Activated CD8-positive, alpha-beta memory T cell treated with anti-CD3 and anti-CD28 coated beads, Interleukin-2, amount 50 U/mL, for 4 hours (primary cell): Measurements from ENCODE around the gene SLC22A16.
"Not testable (repeated sequence)": the region's sequence is repeated elsewhere in the genome, so short reads cannot be mapped to it uniquely, and the experiment has no call there.

Experiments
- DNase-seq: peaks from one replicate; pipeline ENCODE4 v3.0.0-alpha.2; 2020

Gene SLC22A16

DNA sequence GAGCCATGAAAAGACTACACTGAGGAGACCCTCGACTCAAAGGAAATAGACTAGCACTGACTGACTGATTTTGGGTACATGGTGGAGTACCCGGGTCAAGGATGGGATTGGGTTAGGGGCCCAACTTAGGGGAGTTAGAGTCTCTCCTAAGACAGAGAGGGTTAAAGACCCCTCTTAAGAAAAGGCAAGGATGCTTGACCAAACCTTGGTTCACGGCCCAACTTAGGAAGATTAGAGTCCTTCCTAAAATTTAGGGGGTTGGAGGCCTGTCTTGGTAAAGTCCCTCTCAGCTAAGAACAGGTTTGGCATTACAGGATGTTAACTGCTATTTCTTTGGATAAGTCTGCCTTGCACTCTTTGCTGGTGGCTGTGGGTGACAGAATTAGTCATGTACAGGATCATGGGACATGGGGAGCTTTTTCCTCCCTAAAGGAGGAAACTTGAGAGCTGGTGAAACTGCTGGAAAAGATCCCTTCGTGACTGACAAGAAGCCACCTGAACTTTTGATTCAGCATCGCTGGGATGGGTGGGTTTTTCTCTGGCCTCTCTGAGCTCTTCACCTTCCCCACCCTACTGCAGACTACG lies 12.3 kb upstream of the SLC22A16 start:
- no peak for DNase-seq

DNA sequence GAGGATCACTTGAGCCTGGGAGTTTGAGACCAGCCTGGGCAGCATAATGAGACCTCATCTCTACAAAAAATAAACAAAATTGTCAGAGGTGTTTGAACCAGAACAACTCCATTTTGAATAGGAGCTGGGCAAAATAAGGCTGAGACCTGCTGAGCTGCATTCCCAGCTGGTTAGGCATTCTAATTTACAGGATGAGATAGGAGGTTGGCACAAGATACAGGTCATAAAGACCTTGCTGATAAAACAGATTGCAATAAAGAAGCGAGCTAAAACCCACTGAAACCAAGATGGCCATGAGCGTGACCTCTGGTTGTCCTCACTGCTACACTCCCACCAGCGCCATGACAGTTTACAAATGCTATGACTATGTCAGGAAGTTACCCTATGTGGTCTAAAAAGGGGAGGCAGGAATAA lies 11.6 kb upstream of the SLC22A16 start:
- not testable (repeated sequence) for DNase-seq

DNA sequence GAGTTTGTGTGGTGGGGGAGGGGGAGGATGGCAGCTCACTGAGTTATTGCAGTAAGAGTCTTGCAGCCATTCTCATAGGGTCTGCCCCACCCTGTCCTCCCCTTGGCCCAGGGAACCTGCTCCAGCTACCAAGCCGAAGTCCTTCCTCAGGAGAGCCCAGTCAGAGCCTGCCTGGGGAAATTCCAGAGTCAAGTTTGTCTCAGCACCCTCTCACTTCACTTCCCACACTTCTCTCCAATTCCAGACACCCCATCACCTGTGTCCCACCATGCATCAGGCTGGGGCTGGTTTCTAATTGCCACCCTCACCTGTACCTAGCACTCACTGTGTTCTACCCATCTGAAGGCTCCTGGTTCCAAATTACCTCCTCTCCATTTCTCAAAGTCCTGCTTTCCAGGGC lies 10.3 kb upstream of the SLC22A16 start:
- DNase-seq = no peak

DNA sequence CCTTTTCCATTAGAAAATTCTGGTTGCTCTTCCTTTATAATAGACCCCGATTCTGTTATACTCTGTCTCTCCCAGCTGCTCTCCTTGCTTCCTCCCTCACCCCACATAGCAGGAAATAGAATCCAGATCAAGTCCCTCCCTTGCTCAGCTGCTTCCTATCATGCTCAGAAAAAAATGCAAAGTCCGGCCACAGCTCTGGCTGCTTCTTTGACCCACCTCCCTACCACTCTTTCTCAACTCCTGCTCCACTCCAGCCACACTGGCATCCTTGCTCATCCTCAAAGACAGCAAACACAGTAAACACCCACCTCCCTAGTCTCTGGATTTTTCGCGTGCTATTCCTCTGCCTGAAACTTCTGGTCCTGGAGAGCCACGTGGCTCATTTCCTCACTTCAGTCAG lies 9.1 kb upstream of the SLC22A16 start:
- no peak for DNase-seq

DNA sequence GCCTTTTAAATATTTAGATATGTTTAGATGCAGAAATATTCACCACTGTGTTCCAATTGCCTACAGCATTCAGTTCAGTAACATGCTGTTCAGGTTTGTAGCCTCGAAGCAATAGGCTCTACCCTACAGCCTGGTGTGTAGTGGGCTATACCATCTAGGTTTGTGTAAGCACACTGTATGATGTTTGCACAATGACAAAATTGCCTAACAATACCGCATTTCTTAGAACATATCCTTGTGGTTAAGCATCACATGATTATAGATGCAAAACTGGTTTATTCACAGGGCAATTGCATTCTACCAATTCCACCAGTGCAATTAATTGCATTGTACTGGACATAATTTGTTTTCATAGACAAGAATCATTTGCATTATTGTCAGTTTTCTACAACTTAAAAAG lies 7.9 kb upstream of the SLC22A16 start:
- no peak for DNase-seq

DNA sequence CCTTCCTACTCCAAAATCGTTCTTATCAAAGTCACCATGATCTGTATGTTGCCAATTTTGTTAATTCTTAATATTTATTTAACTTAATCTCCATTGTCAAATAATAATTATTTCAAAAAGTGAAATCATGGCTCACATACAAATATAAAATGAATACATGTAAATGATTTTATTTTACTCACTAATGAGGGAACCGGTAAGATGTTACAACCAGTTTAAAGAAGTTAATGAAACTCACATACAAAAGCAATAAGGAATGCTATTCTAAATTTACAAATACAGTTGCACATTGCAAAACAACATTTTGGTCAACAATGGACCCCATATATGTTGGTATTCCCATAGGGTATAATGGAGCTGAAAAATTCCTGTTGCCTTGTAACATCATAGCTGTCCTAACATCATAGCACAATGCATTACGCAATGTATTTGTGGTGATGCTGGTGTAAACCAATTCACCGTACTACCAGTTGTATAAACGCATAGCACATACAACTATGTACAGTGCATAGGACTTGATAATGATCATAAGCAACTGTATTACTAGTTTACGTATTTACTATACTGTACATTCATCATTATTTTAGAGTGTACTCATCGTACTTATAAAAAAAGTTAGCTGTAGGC lies 6.5 kb upstream of the SLC22A16 start:
- DNase-seq = no peak

DNA sequence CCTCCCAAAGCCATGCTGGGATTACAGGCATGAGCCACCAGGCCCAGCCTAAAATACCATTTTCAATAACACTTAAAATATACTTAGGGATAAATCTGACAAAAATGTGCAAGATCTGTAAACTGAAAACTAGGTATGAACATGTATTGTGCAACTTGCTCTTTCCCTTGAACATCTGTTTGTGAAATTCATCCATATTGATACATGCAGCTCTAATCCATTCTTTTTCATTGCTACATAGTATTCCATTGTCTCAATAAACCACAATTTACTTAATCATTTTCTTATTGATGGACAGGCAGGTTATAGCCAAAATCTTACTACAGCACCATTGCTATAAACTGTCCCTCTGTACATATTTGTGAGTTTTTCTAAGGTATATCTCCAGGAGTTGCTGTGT lies 4.7 kb upstream of the SLC22A16 start:
- DNase-seq = no peak

DNA sequence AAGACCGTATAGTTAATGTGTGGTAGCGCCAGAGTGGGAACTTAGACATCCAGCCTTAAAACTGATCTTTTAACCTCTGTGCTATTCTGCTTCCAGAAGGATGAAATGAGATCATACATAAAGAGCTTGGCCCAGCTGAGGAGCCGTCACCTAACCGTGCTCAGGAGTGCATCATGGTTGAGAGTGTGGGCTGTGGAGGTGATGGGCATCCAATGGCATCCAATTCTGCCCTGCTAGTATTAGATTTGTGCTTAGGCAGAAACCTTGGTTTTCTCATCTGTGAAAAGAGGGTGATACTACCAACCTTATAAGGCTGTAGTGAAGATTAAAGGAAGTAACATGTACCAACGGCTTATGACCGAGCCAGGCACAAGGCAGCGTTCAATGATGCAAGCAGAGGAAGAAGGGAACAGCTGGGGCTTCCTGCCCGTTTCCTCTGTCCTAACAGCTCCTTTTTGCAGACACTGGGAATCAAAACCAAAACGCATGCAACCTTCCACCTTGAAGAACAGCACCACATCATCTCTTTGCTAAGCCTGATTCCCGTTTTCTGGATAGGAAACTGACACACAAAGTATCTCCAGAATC lies 1.3 kb downstream of the SLC22A16 start:
- no peak for DNase-seq

DNA sequence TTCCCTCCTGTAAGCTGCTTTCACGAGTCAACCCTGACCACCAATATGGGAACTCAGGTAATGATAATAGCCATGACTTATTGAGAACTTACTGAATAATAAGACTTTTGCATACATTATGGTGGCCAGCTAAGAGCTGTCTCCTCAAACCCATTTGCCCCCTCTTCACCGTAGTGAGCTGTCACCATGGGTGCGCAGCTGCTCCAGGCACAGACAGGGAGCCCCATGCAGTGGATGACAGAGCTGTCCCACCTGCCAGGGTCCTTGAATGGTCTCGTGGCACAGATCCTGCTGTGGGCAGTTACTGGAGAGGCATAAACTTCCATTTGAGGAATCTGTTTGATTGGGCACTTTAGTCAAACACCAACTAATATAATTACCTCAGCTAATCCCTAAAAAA lies 1.9 kb downstream of the SLC22A16 start:
- DNase-seq = no peak

DNA sequence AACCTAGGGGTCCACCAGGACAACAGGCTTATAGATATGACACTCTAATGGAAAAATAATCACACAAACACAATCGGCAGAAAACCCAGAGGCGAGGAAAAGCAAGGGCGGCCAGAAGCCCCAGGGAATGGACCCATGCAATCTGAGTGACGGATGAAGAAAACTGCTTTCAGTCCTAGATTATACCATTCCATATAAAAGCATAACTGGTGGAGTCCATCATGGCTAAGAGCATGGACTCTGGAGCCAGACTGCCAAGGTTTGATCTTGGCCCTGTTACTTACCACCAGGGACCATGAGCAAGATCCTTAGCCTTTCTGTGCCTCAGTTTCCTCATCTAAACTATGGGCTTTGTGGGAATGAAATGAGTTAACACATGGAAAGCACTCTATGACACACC lies 3.7 kb downstream of the SLC22A16 start:
- DNase-seq = no peak

DNA sequence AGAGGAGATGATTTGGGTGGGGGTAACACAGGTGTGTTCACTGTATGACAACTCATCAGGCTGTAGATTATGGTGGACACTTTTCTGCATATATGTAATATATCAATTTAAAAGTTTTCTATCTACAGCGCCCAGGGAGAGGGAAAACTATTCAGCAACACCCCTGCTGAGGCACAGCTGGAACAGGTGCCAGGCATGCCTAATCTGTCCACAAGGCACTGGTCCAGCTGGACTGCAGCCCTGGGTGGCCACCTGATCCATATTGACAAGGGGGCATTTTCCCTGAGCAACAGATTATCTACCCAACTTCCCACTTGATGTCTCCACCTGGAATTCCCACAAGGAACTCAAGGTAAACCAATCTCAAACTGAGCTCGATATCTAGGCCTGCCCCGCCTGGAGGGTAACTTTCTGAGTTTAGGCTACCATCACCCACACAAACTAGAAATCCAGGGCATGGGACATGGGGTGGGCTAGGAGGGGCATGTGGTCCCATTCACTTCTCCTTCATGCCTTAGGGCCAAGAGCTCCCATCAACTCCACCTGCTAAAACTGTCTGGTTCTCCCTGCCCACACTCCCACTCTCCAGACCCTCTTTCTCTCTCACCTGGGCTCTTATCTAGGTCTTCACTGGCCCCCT lies 4.6 kb downstream of the SLC22A16 start:
- no peak for DNase-seq

DNA sequence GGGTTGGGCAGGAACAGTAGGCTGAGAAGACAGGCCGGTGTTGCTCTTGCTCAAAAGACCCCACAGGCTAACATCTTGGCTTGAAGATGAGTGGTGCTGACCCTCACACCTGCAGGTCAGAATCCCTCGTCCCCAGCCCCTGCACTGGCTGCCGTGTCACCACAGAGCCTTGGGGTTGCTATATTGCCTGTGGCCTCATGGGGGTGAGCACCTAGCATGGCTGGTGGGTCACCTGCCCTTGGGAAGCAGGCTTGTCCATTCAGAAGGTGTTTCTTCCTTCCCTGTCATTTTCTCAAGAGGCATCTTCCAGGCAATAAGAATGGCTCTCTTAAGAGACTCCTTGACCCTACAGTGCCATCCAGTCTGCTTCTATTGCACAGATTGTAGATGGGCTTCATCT lies 7.7 kb downstream of the SLC22A16 start:
- DNase-seq = no peak

DNA sequence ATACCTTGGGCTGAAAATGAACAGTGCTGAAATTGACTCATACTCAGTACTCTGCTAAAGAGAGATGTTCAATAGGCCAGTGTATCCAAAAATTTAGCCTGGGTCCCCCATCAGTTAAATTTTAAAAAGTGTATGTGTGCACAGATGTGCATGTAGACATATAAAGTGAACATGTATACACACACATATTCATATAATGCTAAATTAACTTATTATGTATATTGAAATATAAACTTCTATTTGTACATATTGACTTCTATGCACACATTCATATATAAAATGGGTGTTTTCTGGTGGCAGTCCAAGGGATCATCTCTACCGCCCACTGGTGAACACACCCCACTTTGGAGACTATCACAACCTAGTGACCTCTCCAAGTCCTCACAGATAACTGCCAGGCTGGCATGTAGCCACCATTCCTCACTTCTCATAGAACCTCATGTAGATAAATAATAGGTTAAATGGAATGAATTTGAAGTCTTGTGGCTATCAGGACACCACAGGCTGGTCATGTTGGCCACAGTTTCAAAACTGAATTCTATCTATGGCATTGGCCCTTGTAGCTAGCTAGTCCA lies 8.8 kb downstream of the SLC22A16 start:
- DNase-seq = no peak

DNA sequence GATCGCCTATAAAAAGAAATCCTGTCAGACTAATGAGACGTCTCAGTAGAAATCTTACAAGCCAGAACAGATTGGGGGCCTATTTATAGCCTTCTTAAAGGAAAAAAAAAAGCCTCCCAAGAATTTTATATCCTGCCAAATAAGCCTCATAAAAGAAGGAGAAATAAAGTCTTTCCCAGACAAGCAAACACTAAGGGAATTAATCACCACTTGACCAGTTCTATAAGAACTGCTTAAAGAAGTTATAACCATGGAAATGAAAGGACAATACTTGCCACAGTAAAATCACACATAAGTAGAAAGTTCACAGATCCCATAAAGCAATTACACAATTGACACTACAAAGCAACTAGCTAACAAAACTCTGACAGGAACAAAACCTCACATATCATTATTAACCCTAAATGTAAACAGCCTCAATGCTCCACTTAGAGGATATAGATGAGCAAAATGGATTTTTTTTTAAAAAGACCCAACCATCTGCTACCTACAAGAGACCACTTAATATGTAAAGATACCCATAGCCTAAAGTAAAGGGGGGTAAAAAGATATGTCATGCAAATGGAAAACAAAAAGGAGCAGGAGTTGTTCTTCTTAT lies 13.4 kb downstream of the SLC22A16 start:
- no peak for DNase-seq

DNA sequence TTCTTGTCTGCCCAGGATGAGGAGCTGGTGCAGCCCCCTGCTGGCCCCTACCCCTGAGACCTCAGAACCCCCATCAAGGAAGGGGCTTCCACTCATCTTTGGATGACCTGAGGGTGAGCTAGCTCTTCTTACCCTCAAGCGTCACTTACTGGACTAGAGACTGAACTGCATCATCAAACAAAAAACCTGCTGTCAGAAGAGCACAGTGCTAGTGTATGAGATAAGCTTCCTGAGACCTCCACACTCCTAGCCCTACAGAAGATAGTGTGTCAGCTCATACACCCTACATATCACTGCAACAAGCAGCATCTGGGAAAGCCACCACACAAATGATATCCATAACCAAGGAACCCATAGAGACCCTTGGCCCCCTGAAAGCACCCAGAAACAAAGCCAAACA lies 15.0 kb downstream of the SLC22A16 start:
- DNase-seq = no peak

DNA sequence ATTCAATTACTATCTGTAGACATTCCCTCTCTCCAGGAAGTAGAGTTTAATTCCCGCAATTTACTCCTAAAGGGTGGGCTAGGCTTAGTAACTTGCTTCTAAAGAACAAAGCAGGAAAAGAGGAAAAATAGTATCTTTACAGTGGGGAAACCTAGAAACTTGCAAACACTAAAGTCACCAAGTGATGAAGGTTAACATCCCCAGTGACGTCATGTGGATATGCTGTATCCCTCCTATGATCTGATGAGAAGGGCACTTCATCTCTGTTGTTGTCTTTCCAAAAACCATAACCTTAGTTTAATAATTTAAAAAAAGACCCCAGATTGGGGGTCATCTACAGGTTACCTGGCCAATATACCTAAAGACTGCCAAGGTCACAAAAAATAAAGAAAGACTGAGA lies 17.3 kb downstream of the SLC22A16 start:
- DNase-seq = no peak

DNA sequence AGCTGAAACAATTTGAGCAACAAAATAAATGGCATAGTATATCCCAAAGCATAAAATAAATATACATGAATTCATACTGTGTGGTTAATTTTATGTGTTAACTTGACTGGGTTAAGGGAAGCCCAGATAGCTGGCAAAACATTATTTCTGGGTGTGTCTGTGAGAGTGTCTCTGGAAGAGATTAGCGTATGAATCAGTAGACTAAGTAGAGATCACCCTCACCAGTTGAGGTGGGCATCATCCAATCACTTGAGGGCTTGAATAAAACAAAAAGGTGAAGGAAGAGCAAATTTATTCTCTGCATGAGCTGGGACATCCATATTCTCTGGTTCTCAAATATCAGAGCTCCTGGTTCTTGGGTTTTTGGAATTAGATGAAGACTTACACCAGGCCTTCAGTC lies 17.9 kb downstream of the SLC22A16 start:
- DNase-seq = no peak

DNA sequence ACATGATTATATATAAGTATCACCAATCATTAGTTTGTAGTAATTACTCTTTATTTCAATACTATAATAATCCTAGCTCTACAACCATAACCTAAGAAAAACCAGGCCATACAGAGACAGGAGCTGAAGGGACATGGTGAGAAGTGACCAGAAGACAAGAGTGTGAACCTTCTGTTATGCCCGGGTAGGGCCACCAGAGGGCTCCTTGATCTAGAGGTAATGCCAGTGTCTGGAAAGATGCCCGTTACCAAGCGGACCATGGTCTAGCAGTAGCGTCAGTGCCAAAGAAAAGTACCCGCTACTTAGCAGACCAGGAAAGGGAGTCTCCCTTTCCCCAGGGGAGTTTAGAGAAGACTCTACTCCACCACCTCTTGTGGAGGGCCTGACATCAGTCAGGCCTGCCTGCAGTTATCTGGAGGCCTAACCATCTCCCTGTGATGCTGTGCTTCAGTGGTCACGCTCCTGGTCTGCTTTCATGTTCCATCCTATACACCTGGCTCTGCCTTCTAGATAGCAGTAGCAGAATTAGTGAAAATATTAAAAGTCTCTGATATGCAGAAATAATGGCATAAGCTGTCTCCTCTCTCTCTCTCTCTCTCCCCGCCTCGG lies 18.7 kb downstream of the SLC22A16 start:
- DNase-seq = not testable (repeated sequence)

DNA sequence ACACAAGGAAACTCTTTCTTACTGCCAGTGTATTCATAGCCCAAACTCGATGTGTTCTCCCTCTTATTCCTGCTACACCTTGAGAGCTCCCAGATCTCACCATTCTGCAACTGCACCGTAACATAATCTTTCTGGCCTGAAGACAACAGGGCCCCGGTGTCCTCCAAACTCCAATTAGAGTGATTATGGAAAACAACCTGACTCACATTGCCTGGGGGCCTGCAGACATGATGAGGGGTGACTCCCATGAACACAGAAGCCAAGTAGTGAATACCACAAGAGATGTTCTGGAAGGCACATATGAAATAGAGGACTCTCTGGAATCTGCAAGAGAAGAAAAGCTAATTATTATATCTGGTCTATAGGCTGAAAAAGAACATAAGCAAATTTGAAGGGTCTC lies 19.7 kb downstream of the SLC22A16 start:
- no peak for DNase-seq

DNA sequence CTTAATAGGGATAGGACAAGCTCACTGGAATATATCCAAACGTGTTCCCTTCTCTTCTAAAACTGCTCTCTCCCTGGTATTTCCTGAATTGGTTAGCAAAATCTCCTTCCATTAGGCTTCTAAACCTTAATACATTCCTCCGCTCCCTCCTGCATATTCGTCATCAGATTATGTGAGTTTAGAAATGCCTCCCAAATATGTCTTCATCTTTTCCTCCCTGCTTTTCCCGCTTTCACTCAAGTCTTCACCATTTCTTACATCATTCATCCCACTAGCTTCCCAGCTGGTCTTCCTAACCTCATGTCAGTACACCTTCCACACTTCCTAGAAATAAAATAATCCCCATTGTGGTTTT lies 26.9 kb downstream of the SLC22A16 start:
- no peak for DNase-seq

DNA sequence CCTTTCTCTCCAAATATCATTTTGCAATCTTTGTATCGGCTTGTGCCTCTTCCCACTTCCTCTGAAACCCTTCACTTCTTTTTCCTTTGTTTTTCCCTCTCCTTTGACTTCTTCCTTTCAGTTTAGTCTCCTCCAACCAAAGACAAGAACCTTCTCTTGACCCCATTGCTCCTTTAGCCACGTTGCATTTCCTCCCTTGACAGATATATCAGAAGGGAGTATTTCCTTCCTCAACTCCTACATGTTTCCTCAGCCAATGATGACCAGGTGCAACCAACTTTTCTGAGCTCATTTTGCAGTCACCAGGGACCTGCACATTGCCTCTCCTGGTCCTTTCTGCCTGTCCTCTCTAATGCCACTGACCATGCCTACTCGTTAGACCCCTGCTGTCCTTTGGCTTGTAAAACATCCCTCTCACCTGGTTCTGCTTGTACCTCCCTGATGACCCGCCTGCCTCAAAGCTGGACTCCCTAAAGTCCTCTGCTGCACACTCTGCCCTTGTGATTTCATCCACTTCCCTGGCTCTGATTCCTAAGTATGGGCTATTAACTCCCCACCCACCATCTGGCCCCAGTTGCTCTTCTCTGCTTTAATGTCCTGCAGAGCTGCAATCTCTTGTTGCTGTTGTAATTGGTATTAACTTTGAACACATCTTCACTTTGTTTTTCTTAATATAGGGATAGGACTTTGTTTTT lies 27.4 kb downstream of the SLC22A16 start:
- no peak for DNase-seq

DNA sequence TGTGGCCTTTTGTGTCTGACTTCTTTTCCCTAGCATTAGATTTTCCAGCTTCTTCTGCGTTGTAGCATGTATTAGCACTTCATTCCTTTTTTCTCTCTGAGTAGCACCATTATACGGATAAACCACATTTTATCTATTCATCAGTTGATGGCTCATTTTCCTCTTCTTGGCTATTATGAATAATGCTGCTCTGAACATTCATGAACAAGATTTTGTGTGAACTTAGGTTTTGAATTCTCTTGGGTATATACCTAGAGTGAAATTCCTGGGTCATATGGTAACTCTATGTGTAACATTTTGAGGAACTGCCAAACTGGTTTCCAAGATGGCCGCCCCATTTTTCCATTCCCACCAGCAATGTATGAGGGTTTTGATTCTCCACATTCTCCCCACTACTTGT lies 28.7 kb downstream of the SLC22A16 start:
- no peak for DNase-seq

DNA sequence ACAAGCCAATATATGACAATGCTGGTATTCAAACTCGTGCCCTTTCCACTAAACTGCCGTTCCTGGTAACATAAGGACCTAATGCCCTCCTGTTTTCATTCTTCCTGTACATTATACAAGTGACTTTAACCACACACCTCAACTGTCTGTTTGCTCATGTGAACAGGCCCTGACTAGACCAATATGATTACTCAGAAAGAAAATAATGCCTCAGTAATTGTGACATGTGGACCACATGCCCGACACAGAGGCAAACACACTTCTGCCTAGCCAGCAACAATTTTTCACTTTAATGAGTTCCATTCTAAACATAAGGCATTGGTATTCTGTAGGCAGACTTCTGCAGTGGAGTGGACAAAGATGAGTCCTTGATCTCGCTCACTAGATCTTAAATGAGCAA lies 30.0 kb downstream of the SLC22A16 start:
- no peak for DNase-seq
